NCI-H2196 (cell line): ENCODE results near the gene SLC6A7.
"Not testable (repeated sequence)": the region's sequence is repeated elsewhere in the genome, so short reads cannot be mapped to it uniquely, and the experiment has no call there.

Source experiments
- DNase-seq: peaks from one replicate; lab custom pipeline; 2025; ENCODE audit not compliant: unreplicated experiment; lab: John Stamatoyannopoulos, UW

Gene SLC6A7

DNA sequence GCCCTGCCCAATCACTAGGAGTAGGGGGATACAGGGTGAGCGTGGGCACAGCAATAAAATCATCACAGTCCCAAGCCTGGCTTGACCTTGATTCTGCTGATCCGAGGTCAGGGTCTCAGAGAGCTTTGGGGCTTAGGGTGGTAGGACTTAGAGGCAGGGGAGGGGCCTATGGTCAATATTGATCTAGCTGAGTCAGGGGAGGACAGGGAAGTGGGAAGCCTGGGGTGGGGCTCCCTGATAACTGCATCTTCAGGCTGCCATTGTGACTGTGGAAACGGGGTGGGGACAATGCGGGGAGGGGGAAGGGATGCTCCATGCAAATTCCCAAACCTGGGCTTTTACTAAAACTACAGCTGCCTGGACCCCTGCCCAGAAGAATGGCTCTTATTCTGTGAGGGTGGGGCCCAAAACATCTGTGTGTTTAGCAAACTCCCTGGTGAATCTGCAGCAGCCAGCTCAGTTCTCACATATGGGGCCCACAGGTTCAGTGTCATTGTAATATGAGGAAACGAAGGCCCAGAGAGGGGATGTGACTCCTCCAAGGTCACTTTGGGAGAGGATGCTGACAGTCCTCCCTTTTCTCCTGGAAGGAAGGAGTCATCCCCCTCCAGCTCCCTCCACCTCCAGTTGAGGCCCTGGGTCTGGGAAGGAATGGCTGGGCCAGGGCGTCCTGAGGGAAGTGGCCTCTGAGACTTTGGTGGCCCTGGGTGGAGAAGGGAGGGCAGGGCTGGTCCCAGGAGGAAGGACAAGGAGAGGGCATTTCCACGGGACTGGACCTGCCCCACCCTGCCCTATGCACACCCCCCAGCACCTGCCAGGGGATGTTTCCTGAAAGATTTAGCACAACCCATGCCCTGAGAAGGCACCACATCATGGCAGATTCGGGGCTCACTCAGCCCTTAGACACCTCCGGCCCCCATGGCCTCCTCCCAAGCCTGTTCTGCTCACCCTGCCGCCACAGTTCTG lies 26.4 kb downstream of the SLC6A7 start:
- no peak for DNase-seq

DNA sequence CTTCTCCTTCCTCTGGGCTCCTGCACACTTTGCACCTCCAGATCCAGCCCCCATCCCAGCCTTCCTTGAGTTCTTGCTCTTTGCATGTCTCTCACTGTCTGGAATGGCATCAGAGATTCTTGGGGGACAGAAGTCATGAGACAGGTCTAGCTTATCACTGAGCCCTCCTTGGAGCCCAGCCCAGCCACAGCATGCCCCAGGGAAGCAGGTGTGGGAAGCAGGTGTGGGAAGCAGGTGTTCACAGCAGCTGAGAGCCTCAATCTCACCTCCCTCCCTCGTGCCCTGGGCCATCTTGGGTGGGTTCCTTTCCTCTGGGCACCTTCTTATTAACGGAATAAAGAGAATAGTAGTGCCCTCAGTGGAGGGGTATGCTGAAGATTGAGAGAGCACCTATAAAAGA lies 27.2 kb downstream of the SLC6A7 start:
- DNase-seq = no peak

DNA sequence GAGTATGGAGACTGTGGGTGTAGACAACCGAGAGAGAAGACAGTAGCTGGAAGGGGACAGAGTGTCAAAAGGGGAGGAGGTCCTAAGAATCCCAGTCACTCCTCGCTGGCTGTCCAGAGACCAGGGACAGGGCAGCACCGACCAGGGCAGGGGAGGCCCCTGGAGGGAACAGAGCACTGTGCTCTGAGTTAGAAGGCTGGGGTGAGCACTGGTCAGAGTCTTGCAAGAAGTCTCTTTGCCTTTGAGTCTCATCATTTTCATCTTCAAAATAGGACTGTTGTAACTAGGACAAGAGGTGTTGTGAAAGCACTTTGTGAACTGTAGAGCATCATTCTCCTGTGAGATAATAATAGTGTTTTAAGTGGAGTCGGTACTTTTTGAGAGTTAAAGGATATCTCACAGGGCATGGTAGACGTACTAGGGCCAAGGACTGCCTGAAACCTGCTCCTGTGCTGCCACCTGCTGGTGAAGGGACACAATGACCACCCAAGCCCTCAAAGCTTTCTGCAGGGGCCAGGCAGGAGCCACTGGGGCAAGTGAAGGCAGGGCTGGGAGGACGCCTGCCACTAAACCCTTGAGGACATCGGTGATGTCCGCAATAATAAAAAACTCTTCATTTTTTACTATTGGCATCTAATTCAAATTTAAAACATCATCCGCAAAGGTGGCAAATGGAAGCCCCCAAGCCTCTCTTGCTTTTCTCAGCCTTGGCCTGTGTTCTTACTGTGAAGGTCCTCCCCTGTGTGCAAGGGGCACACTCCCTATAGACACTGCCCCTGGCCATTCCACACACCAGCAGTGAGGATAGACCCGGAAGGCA lies 28.2 kb downstream of the SLC6A7 start:
- DNase-seq = peak; percentile 77

GRCh38 chr5:150218693-150219035 lies 28.8 kb downstream of the SLC6A7 start:
- no peak for DNase-seq

GRCh38 chr5:150219142-150219541 lies 29.3 kb downstream of the SLC6A7 start:
- no peak for DNase-seq

DNA sequence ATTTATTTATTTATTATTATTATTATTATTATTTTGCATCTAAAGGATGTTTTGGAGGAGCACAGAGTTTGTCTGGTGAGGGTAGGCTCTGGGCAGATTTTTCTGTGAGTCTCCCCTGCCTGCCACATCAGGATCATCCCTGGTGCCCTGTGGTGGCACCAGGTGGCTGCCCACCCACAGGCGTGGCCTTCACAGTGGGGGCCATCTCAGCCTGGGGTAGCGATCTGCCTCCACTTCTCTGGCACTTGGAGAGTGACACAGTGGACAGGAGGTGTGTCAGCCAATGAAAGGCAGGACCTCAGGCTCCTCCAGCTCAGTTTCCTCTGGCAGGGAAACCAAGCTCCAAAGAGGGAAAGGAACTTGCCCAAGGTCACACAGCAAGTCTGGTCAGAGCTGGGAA lies 30.0 kb downstream of the SLC6A7 start:
- no peak for DNase-seq

DNA sequence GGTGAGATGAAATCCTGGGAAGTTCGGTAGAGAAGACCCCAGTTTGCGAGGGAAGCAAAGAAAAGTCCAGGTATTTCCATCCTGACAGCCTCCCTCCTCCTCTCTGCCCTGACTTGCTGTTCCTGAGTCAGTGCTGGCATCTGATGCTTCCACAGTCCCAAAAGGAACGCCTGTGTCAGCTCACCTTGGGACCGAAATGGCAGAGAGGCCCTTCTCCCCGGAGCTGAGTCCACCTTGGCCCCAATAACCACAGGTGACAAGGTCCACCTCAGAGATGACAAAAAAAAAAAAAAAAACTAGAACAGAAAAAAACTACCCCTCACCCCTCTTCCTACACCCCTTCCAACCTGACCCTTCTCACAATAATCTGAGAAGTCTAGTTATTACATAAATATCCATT lies 31.6 kb downstream of the SLC6A7 start:
- DNase-seq = no peak

DNA sequence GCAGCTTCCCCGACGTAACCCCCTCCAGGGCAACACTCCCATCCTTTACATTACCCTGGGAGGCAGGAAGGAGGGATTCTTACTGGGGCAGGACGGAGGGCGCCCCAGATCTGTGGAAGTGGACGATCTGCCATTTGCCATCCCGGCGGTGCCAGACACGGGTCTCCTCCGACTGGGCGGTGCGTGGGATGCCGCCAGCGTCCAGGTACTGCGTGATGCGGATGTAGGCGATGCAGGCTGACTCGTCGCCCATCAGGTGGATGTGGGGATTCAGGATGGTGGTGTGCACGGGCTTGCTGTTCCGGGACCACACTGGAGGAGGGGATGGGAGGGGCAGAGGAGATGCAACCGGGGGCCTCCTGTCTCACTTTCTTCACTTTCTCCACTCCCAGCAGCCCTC lies 33.0 kb downstream of the SLC6A7 start:
- DNase-seq = no peak

GRCh38 chr5:150223474-150223873 lies 33.6 kb downstream of the SLC6A7 start:
- no peak for DNase-seq

DNA sequence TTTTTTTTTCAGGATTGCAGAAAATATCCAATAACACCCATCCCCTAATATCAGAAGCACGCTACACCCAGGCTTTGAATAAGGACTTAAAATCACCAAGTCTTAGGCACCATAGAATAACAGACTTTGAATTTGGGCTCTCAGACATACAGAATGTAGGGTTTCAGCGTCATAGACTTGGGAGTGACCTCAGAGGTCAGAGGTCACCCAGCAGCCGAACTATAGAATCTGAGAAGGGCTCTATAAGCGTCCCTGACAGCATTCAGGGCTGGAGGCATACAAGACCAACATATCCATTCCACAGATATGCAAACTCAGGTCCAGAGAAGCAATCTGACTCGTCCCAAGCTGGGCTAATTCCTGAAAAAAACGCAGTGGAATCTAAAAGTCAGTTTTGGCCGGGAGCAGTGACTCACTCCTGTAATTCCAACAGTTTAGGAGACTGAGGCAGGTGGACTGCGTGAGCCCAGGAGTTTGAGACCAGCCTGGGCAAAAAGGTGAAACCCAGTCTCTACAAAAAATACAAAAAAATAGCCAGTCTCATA lies 34.7 kb downstream of the SLC6A7 start:
- no peak for DNase-seq

- no peak for DNase-seq
These were observed 37.2 kb downstream of the SLC6A7 start for GRCh38 chr5:150227036-150227435.

DNA sequence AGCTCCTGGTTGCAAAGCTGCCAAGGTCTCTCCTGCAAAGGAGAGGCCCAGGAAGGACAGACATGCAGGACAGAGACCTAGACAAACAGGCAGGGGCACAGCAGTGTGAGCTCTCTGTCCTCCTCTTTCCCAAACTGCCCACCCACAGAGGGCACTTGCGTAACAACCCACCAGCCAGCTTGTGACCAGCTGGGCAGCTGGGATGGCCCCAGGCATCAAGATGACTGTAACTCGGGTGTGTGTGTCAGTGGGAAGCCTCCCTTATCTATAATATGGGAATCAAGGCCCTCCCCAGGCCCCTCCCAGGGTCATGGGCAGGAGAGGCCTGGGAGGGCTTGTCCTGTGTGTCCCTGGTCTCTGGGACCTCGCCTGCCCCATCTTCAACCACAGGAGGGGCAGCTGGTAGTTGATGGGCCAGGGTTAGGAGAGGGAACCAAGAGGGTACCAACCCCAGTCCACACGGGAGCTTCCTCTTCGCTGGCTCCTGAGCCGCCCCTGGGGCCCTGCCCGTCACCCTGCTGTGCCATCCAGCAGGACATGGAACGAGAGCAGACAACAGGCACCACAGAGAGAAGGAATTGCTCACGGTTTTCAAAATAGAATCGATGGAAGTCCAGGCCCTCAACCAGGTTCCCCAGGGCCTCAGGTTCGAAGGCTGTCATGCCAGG lies 37.9 kb downstream of the SLC6A7 start:
- no peak for DNase-seq

- no peak for DNase-seq
These were observed 39.7 kb downstream of the SLC6A7 start for GRCh38 chr5:150229571-150229970.

DNA sequence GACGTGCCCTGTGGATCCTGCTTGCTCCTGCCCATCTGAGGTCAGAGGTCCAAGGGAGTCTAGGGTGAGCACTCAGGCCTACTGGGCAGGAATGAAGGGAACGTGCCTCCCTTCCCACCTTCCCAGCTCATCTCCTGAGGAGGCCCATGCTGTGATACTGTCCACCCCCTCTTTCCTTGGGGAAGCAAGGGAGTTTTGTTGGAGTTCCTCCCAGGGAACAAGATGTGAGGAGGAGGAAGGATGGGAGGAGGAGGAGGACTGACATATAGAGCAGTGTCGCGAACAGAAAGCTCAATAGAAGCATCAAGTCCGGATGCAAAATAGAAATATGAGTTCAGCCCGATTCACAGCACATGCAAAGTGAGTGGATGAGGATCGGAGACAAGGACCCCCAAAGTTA lies 41.0 kb downstream of the SLC6A7 start:
- DNase-seq = no peak

DNA sequence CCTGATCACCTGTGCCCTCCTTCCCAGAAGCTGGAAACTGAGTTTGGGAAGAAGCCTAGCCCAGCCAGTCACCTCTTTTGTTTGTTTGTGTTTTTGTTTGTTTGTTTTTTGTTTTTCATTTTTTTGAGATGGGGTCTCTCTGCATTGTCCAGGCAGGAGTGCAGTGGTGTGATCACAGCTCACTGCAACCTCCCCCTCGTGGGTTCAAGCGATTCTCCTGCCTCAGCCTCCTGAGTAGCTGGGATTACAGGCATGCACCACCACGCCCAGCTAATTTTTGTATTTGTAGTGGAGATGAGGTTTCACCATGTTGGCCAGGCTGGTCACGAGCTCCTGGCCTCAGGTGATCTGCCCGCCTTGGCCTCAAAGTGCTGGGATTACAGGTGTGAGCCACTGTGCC lies 43.8 kb downstream of the SLC6A7 start:
- not testable (repeated sequence) for DNase-seq

GRCh38 chr5:150234576-150235499 lies 45.0 kb downstream of the SLC6A7 start:
- DNase-seq = no peak

GRCh38 chr5:150235500-150235854 lies 45.6 kb downstream of the SLC6A7 start:
- DNase-seq = no peak

- no peak for DNase-seq
These were observed 46.5 kb downstream of the SLC6A7 start for GRCh38 chr5:150236313-150236712.

GRCh38 chr5:150236981-150237754 lies 47.3 kb downstream of the SLC6A7 start:
- DNase-seq = no peak

- no peak for DNase-seq
These were observed 48.8 kb downstream of the SLC6A7 start for GRCh38 chr5:150238646-150239045.
